ENCODE data around the gene KCNC3.

DNA sequence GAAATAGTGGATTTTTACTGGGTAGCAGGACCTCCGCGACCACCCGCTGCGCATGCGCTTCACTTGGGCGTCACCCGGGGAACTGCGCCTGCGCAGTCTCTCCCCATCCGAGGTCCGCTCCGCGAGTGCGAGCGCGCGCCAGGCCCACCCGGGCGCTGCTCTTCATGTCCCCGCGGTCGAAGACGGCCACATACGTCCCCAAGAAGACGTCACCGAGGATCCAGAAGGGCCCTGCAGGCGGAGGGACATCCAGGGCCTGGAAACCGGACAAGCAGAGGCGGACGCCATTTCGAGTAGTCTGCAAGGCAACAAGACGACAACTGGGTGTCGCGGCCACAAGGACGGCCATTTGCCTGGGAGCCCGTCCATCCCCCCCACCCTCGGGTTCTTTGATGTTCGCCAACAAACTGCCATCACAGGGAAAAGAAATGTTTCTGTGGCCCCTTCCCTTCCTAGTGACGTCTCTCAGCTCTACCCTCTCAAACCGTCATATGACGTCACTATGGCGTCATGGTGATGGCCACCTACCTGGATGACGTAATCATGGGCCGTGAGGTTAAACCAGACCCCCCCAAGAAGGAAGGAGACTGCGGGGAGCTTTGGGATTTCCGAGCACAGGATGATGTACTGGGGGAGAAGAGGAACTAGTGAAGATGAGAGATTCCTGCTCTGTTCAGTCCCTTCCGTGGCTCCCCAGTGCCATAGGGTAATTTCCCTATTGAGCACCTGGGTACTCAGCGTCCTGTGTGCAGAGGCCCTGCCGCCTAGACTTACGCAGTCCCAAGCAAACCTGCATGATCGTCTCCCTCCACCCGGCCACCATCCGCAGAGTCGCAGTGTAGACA is 29.5 kb upstream of the KCNC3 start:
- no peak for TF ChIP-seq CTCF (IDR thresholded peaks at IDR 0.05)
- TF ChIP-seq POLR2A (IDR thresholded peaks at IDR 0.05) = peak; percentile 47
